Measurements from ENCODE around the gene ABLIM2. TPM values are rescaled to one million over a fixed set of nuclear protein-coding genes. Genes with fewer than 3 reads are reported as not detected.

Gene ABLIM2
- total RNA-seq, 1 experiment from 2014 or later: under 0.01 TPM

DNA sequence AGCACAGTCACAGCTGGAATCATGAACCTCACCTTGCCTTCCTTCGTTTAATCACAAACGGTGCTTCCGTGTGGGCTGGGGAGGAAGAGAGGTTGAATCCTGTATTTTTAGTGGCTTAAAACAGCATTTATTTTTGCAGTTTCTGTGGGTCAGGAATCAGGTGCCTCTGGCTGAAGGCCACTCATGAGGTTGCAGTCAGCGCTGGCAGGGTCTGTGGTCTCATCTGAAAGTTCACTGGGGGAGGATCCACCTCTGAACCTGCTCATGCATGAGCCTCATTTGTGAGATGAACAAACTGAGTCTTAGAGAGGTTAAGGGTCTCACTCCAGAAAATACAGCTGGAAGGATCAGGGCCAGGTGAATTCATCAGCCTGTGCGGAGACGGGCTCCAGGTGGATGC is 17.1 kb upstream of the ABLIM2 start:
- DNase-seq (ENCODE audit: low read depth): no peak

DNA sequence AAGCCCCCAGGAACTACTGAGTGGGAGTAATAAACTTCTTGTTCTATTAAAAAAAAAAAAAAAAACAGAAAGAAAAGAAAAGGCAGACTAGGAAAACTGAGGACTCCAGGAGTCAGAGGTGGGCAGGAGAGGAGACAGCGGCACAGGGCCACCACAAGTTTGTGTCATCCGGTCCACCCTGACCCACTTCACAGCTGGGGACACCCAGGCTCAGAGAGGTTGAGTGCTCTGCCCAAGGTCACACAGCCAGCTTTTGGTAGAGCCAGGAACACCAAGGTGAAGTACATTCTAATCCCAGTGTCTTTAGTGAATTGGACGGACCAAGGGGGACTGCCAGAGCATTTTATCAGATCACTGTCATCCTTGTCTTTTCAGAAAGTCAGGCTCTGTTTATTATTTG is 16.4 kb upstream of the ABLIM2 start:
- DNase-seq (ENCODE audit: low read depth): no peak

DNA sequence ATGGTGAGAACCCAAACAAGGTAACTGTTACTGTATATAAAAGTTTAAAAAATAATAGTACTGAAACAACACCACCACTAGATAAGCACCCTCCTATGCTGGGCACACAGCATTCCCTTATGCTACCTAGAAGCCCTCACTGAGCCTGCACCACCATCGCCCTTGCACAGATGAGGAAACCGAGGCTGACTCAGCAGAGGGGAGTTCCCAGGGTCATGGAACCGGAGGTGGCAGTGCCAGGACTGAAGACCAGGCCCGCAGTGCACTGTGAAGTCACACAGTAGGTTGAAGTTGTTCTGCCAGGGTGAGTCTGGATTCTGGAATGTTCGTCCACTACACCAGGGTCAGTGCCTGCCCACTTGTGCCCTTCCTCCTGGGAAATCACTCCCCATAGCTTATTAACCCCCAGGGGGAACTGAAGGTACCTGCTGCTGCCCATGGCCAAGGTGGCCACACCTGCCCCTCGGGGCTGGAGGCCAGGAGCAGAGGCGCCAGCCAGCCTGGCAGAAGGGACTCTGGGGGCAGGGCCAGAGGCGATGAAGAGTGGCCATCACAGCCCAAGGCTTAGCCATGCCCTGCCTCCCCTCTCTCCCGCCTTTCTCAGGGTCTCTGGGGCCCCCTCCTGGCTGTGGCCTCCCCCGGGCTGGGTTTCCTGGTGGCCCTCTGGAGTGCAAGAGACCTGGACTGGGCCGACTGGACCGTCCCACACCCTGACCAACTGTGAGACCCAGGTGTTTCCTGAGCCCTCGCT is 15.1 kb upstream of the ABLIM2 start:
- peak; percentile 26 for DNase-seq (ENCODE audit: low read depth)

DNA sequence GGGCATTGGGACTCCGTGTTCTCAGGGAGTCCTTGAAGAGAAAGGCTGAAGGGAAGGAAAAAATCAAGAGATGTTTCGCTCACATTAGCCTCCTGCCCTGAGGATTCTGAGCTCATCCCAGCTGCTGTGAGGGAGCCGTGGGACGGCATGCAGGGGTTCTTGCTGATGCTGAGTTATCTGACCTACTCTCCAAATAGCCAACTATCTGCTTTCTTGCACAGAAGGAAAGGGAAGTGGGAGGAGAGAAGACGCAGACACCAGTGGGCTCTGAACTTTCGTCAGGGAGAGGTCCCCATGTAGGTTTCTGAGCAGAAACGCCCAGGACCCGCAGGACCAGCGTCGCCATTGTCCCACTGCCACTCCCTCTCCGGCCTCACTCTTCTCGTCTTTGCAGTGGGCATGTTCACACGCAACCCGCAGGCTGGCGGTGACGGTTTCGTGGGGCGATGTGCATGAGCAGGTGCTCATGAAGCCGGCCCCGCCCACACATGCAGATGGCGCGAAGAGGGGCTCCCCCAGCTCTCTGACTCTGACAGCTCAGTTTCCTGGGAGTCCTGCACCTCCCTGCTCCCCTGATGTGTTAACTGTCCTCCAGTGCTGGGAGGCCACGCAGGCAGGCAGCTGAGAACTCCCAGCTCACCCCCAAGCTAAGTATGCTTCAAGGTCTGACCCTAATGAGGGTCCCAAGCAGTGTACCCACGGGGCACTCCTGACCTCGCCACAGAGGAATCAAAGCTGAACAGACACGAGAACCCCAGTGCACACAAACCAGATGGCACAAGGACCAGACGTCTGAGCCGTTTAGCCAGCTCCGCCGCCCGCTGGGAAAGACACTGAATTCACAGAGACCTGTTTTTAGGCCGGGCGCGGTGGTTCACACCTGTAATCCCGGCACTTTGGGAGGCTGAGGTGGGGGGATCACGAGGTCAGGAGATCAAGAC is 13.6 kb upstream of the ABLIM2 start:
- peak; percentile 40 for DNase-seq (ENCODE audit: low read depth)

DNA sequence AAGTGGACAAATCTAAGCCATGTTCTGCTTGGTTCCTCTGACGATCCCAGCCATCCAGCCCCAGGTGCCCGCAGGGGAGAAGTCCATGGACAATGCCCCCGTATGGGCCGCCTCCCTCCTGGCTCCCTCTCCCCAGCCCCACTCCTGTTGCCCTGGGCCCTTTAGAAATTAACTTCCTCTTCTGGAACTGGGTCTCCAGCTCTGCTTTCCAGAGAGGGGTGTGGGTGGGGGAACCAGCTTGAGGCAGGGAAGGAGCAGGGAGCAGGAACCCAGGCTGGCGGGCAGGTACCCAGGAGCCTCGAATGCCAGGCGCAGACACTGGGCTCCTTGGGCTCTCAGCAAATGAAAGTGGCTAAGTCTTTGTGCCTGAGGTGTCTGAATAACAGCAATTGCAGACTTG is 12.7 kb upstream of the ABLIM2 start:
- no peak for DNase-seq (ENCODE audit: low read depth)

DNA sequence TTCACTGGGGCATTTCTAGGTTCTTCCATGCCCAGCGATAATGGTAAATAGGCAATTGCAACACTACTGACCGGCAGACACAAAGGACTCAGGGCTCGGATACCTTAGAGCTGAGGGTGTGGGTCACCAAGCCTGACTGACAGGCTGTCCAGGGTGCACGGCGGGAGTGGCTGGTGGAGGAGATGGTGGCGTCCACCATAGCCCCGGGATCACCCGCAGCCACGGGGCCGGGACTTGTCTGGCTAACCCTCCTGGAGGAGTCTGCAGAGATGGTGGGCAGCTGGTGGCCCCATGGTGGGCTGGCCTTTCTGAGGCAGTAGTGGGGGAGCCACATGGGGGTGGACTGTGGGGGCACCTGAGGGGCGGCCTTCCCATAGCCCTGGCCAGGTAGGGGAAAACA is 11.7 kb upstream of the ABLIM2 start:
- DNase-seq (ENCODE audit: low read depth): no peak

DNA sequence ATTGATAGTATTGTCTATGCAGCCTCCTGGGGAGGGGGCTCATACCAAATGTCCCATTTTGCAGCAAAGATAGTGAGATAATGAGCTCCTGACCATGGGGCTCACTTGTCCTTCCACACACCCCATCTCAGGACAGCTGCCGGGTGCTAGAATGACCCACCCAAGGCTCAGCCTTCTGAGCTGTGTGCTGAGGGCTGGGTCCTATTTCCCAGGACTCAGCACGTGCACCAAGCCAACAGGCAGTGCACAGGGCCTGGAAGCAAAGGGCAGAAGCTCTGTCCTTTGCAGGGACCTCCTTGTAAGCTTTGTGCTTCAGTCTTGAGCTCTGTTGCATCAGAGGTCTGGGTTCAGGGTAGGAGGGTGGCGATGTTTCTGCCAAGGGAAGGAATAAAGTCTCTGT is 11.2 kb upstream of the ABLIM2 start:
- DNase-seq (ENCODE audit: low read depth): no peak

DNA sequence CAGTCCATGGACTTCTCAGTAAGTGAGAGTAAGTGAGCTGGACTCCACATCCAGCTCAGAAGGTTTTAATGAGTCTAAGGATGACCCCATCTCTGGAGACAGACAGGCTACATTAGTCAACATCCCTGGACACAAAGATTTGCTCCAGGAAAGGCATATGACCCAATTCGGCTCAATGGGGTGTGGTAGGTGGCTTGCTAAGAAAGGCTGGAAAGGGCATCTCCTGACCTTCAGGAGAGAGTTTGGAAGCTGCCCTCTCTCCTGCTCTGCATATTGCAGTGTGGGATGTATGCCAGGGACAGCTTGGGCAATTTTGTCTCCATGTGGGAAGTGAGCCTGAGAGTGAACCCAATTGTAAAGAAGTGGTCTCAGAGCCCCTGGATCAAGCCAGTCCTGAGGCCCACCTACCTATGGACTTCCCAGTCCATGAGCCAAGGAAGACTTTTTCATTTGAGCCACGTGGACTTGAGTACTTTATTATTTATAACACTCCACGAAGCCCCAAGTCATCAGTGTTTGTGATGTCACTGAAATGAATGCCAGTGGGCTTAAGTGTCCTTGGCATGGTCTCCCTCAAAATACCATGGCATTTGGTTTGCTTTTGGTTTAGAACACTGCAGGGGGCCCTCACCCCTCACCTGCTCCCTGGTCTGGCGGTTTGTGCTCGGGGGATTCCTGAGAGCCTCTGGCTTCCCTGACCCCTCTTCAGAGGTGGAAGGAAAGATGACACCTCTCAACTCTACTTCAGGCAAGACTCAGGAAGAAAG is 10.4 kb upstream of the ABLIM2 start:
- DNase-seq (ENCODE audit: low read depth): no peak

DNA sequence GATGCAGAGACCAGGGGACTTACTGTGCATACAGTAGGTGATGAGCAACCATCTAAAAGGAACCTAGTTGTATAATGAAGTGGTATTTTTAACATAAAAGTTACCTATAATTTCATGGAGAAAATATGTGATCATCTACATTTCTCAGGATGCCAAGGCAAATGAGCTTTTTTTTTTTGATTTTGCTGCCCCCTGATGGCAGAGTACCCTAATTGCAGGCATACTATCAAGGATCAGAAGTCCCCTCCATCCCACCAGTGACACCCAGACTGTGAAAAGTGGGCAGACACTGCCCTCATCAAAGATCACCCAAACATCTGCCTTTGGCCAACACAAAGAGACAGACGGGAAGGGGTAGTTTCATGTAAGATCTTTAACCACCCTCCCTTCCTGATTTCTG is 9.6 kb upstream of the ABLIM2 start:
- no peak for DNase-seq (ENCODE audit: low read depth)

DNA sequence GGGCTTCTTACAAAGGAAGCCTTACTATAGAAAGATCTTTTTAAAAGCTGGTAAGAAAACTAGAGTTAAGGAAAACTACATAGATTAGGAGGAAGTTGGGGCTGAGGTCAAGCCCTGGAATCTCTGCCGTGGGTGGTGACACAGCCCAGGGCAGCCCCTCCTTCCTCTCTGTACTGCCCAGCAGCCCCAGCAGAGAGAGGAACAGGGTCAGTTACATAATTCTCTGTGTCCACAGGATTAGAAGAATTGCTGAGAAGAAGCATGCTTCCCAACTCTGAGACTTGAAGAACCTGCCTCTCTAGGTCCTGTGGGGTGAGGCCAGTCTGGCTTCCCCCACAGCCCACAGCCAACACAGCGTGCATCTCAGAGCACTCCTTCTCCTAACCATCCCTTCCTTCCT is 9.2 kb upstream of the ABLIM2 start:
- no peak for DNase-seq (ENCODE audit: low read depth)

DNA sequence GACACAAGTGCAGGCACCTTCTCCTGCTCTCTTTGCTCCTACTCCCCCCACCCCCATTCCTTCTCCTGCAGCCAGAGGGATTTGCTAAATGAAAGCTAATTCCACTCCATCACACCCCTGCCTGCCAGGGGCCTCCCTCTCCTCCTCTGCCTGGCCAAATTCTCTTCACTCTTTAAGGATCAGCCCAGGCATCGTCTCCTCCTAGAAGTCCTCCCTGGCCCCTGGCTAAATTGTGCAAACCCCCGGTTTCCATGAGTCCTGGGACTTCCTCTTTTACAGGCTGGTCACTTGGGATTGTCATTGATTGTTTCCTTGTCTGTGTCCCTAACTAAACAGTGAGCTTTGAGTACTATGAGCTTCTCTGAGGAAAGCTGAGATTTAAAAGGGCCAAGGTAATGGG is 8.7 kb upstream of the ABLIM2 start:
- DNase-seq (ENCODE audit: low read depth): no peak

DNA sequence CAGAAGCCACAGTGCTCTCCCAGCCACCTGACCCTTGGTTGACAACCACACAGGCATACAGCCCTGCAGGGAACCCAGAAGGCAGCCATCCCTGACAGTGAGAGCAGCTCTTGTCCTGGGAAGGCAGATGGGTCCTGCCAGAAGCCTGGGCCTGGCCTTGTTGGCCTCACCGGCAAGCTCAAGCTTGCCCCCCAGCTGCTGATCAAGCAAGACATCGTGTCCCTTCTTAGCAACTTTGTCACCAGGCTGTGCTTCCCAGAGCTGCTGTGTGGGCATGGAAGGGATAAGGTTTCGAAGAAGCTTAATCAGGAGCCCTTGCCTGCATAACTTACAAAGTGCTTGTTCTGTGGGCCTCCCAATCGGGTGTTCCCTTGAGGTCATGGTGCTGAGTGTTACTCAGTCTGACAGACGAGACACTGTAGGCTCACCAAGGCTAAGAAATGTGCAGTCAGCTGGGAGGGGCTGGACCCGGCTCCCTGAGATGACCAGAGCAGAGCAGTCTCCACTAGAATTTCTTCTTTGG is 6.8 kb upstream of the ABLIM2 start:
- DNase-seq (ENCODE audit: low read depth): no peak

DNA sequence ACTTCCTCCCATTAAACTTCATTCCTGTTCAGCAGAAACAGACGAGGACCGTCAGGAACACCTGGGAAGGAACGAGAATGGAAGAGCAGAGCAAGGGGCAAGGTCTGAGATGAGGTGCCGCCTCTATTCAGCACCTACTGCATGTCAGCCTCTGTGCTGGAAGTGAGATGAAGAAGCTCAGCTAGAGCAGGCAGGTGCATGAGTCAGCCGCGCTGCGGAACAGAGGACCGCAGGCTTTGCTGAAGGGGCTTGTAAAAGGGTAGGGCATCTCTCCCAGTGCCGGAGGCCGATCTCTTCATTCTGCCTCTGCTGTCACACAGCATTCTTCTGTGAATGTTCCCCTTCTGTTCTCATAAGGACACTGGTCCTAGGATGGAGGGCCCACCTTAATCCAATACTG is 6.1 kb upstream of the ABLIM2 start:
- no peak for DNase-seq (ENCODE audit: low read depth)

DNA sequence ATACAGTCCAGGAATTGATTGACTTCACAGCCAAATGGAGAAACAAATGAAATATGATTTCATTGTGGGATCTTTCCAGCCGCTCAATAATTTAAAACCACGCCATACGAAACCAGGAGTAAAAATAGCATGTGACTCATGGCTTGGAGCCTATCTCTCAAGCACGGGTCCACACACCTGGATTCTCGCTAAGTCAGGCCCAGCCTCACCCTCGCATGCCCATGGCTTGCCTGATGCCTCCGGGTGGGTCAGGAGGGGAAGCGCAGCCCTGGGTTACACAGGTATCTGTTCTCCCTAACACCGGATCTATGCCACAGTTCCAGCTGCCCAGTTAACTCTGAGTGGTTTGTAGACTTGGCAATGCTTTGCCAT is 5.6 kb upstream of the ABLIM2 start:
- no peak for DNase-seq (ENCODE audit: low read depth)

DNA sequence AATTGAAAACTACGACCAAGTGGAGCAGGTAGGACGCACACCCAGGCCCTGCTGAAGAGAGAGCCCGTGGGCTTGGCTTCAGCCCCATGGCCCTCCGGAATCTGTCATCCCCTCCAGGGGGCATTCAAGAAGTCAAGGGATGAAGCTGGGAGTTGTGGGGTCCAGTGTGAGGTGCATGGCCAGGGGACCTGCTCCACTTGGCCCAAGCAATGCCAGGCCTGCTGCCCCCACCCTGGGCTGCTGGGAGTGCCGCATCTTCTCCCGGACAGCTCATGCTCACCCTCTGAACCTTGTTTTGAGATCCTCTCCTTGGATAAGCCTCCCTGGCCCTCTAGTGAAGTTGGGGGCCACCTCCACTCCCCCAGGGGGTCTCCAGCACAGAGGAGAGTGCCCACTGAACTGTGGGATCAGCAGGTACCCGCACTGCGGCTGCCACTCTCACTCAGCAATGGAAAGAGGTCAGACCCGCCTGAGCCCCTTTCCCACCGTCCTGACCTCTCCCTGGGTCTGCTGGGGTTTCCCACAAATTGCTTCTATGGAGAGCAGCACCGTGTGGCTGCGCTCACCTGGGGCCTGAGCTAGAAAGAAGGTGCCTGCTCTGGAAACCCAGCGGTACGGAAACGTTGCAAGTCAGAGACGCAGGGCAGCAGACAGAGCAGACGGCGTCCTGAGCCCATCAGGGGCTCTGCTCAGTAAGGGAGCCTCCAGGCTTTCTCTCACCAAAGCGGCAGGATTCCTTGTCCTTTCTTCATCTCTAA is 5.0 kb upstream of the ABLIM2 start:
- no peak for DNase-seq (ENCODE audit: low read depth)

DNA sequence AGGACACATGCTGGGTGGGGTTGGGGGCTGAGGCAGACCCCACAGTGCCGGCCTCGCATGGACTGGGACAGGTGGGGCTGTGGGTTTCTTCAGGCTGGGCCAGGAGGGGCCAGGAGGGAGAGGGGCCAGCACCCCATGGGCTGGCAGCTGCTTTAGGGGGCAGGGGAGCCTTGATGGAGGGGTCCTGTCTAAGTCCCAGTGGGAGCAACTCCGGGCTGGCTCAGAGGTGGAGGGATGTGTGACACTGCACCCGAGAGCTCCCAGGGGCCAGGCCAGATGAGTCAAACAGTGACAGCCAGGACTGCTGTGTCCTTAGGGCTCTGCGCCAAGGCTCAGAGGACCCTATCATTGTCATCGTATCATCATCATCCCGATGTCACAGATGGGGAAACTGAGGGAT is 4.4 kb upstream of the ABLIM2 start:
- DNase-seq (ENCODE audit: low read depth): no peak

DNA sequence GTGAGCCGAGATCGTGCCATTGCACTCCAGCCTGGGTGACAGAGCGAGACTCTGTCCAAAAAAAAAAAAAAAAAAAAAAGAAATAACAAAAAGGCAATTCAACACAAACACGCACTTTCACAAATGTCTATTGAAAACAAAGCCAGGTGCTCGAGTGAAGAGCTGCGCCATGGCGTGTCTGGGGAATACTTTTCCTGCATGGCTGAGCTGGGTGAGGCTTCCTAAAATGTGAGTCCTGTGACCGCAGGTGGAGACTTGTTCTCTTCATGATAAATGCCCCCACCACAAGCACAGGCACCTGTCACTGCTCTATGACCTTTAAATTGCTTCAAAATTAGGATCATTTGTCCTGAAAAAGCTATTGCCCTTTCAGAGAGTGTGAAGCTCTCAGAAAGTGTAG is 4.0 kb upstream of the ABLIM2 start:
- no peak for DNase-seq (ENCODE audit: low read depth)

DNA sequence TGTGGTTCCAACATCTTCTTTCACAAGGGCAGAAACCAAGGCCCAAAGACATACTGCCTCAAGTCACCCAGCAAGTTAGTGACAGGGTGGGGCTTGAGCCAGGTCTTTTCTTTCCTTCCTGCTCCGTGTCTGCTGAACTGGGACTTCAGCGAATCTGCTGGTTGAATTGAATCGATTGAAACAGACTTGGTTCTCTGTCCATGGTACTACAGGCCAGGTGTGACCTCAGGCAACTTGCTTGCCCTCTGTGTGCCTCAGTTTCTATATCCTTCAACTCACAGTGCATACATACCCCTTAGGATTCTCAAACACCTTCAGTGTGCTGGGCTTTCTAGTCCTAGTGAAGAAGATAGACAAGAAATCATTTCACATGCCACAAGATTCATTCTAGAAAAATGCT is 2.0 kb upstream of the ABLIM2 start:
- DNase-seq (ENCODE audit: low read depth): no peak

DNA sequence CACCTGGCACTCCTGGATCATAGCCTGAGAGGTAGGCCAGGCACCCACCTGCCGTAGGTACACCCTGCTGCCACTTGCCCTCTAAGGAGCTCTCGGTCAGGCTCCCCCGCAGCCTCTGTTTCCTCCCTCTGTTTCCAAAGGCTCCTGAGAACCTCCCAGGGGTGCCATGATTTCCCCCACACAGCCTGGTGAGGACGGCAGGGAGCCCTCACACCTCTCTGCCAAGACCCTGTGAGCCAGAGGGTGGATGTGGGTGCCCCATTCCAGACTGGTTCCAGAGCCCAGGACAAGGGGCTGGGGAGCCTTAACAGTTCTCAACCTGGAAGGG is 1.6 kb upstream of the ABLIM2 start:
- no peak for DNase-seq (ENCODE audit: low read depth)

DNA sequence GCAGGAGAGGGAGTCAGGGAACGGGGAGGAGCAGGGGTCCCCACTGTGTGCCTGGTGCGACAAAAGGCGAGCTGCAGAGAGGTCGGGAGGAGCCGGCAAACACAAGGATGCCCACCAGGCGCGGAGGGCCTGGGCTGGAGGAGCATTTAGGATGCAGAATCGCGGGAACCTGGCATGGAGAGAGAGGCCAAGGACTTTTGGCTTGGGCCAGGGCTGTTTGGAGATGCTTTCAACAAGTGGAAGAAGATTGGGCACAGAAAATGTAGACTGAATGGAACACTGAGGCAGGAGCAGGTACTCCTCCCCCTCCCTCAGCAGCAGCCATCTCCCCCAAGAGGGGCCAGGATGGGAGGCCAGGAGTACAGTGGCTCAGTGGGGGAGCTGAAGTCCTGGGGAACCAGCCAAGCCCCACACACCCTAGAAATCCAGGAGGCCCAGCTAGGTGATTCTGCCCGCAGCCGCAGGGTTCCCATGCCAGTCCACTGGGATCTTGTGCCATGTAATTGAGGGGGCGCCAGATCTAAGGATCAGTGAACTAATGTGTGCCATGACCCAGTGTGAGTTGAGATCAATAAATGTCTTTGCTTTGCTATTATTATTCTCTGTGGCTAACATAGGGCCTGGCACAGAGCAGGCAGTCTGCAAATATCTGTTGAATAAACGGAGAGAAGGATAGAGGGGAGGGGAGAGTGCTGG is 1.1 kb upstream of the ABLIM2 start:
- DNase-seq (ENCODE audit: low read depth): no peak
